ENCODE data around the gene GNG10.

- TF ChIP-seq CTCF (IDR thresholded peaks at IDR 0.05), result no peak
- TF ChIP-seq POLR2A (IDR thresholded peaks at IDR 0.05), result no peak
Measured at GRCh38 chr9:111622626-111623025, 38.8 kb upstream of the GNG10 start.

Measured in body of pancreas (tissue), 4 donors.